ENCODE results near the gene NTF3.

Gene NTF3

GRCh38 chr12:5485454-5485853, 53.5 kb downstream of the NTF3 start:
- Histone ChIP-seq H3K9me3 (ENCODE audit: insufficient read depth, low read length) (no peaks in the 10 kb centered on the region), H2AFZ (ENCODE audit: low read depth, low read length) (no peak overlapping the region), H3K79me2 (ENCODE audit: low read length) (no peaks in the 10 kb centered on the region), H3K4me1 (ENCODE audit: low read length) (no peaks in the 10 kb centered on the region), H3K27ac (ENCODE audit: low read length) (no peak overlapping the region), H3K9ac (ENCODE audit: low read length) (no peak overlapping the region), H3K4me2 (ENCODE audit: low read length) (no peak overlapping the region), H3K36me3 (replicated peaks; ENCODE audit: low read depth, low read length) (no peaks in the 10 kb centered on the region), H3K4me3 (ENCODE audit: low read length) (no peak overlapping the region), H4K20me1 (ENCODE audit: insufficient read depth, low read length) (no peaks in the 10 kb centered on the region), H3K27me3 (ENCODE audit: low read depth, low read length) (peaks cover 10% of the 10 kb centered on the region; the same call in 1 of the 2 replicates)
- TF ChIP-seq CTCF (IDR thresholded peaks at IDR 0.05; ENCODE audit: low read depth, low read length): no peak
- TF ChIP-seq EZH2phosphoT487 (IDR thresholded peaks at IDR 0.05; ENCODE audit: low read depth): no peak

DNA sequence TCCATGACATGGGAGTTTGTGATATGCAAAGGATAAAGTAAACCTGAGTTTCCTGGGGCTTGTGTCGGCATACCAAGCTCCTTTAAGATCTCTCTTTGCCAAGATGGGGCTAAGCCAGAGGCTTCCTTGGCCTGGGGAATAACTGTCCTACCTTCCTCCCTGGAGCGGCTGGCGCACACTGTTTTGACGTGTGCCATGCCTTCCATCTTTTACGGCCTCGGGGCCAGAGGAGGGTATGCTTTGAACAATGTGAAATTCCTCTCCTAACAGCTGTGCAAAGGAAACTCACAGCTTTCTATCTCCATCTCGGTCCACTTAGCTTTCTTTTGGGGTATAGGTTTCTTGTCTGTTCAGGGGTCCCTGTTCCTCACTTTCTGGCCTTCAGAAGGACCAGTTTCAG, 55.2 kb downstream of the NTF3 start:
- peaks cover 10% of the 10 kb centered on the region; the same call in 1 of the 2 replicates for H3K27me3 ChIP-seq (ENCODE audit: low read depth, low read length)

GRCh38 chr12:5487948-5488625, 56.2 kb downstream of the NTF3 start:
- Histone ChIP-seq H3K4me2 (ENCODE audit: low read length) (no peak overlapping the region), H3K4me1 (ENCODE audit: low read length) (no peaks in the 10 kb centered on the region), H3K27me3 (ENCODE audit: low read depth, low read length) (peaks cover 10% of the 10 kb centered on the region; the same call in 1 of the 2 replicates), H2AFZ (ENCODE audit: low read depth, low read length) (no peak overlapping the region), H3K36me3 (replicated peaks; ENCODE audit: low read depth, low read length) (no peaks in the 10 kb centered on the region), H4K20me1 (ENCODE audit: insufficient read depth, low read length) (no peaks in the 10 kb centered on the region), H3K27ac (ENCODE audit: low read length) (no peak overlapping the region), H3K9ac (ENCODE audit: low read length) (no peak overlapping the region), H3K79me2 (ENCODE audit: low read length) (no peaks in the 10 kb centered on the region), H3K9me3 (ENCODE audit: insufficient read depth, low read length) (no peaks in the 10 kb centered on the region), H3K4me3 (ENCODE audit: low read length) (no peak overlapping the region)
- TF ChIP-seq CTCF (IDR thresholded peaks at IDR 0.05; ENCODE audit: low read depth, low read length): no peak
- TF ChIP-seq EZH2phosphoT487 (IDR thresholded peaks at IDR 0.05; ENCODE audit: low read depth): no peak

More for the DNA sequence above, 55.2 kb downstream of the NTF3 start:
- Histone ChIP-seq H3K9me3 (ENCODE audit: insufficient read depth, low read length) (no peaks in the 10 kb centered on the region), H3K27ac (ENCODE audit: low read length) (no peak overlapping the region), H2AFZ (ENCODE audit: low read depth, low read length) (no peak overlapping the region), H3K79me2 (ENCODE audit: low read length) (no peaks in the 10 kb centered on the region), H3K36me3 (replicated peaks; ENCODE audit: low read depth, low read length) (no peaks in the 10 kb centered on the region), H3K4me3 (ENCODE audit: low read length) (no peak overlapping the region), H3K4me1 (ENCODE audit: low read length) (no peaks in the 10 kb centered on the region), H3K4me2 (ENCODE audit: low read length) (no peak overlapping the region), H3K9ac (ENCODE audit: low read length) (no peak overlapping the region), H4K20me1 (ENCODE audit: insufficient read depth, low read length) (no peaks in the 10 kb centered on the region)
- TF ChIP-seq CTCF (IDR thresholded peaks at IDR 0.05; ENCODE audit: low read depth, low read length) (no peak), EZH2phosphoT487 (IDR thresholded peaks at IDR 0.05; ENCODE audit: low read depth) (no peak)

DNA sequence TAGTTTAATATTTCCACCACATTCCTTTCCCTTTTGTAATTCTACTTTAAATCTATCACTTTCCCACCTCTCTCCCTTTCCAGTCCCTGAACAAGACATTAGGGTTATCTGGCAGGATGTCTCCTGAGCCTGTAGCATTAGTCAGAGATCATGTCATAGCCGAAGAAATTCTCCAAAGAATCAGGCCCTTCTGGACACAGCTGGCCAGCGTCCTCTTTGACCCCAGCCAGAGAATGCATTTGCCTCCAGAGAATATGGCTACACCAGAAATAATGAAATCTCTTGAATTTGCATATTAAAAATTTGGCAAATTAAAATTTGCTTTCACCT, 56.7 kb downstream of the NTF3 start:
- H3K4me2 ChIP-seq (ENCODE audit: low read length): no peak overlapping the region
- H3K9ac ChIP-seq (ENCODE audit: low read length): no peak overlapping the region
- no peaks in the 10 kb centered on the region for H3K9me3 ChIP-seq (ENCODE audit: insufficient read depth, low read length)
- no peaks in the 10 kb centered on the region for H3K4me1 ChIP-seq (ENCODE audit: low read length)
- TF ChIP-seq EZH2phosphoT487 (IDR thresholded peaks at IDR 0.05; ENCODE audit: low read depth): no peak
- TF ChIP-seq CTCF (IDR thresholded peaks at IDR 0.05; ENCODE audit: low read depth, low read length): no peak
- no peak overlapping the region for H3K4me3 ChIP-seq (ENCODE audit: low read length)
- no peak overlapping the region for H3K27ac ChIP-seq (ENCODE audit: low read length)
- H4K20me1 ChIP-seq (ENCODE audit: insufficient read depth, low read length): no peaks in the 10 kb centered on the region
- no peaks in the 10 kb centered on the region for H3K36me3 ChIP-seq (replicated peaks; ENCODE audit: low read depth, low read length)
- no peak overlapping the region for H2AFZ ChIP-seq (ENCODE audit: low read depth, low read length)
- peaks cover 10% of the 10 kb centered on the region; the same call in 1 of the 2 replicates for H3K27me3 ChIP-seq (ENCODE audit: low read depth, low read length)
- no peaks in the 10 kb centered on the region for H3K79me2 ChIP-seq (ENCODE audit: low read length)
